IMR-90 (cell line): Measurements from ENCODE around the gene MYEF2. TPM values are rescaled to one million over a fixed set of nuclear protein-coding genes. Genes with fewer than 3 reads are reported as not detected.

Source experiments
- ATAC-seq: fragments of 200-7000 bp; cut with Tn5 transposase; 2 replicates; pipeline ENCODE4 v1.9.1; 2020; ENCODE audit warnings: low read depth, mild to moderate bottlenecking, moderate library complexity
- BruUV-seq: library from RNA; stranded (reverse); fragments of 400-500 nt; replicated peaks from 2 replicates; lab custom pipeline; 2021; lab: Mats Ljungman, UMichigan
- CTCF ChIA-PET: fragments of 300-600 bp; formaldehyde crosslinking; extraction: SDS; loops from one replicate; lab custom pipeline; 2021; ENCODE audit warnings: antibody characterized with exemption; lab: Yijun Ruan, JAX
- POLR2A ChIA-PET: fragments of 300-600 bp; sonication (Branson Sonifier 250); formaldehyde crosslinking; loops from one replicate; lab custom pipeline; 2022; ENCODE audit warnings: antibody characterized with exemption; ENCODE audit not compliant: unreplicated experiment; lab: Charles Lee
- DNase-seq: peaks from one replicate; pipeline ENCODE4 v3.0.0; 2013
- H2AFZ ChIP-seq: replicated peaks from 2 replicates; pipeline ENCODE3; 2013; ENCODE audit warnings: low read length, mild to moderate bottlenecking; ENCODE audit not compliant: poor library complexity
- H2AK5ac ChIP-seq: 2 replicates; pipeline ENCODE4 v1.6.1; 2013; ENCODE audit warnings: low read depth, low read length, inconsistent platforms
- H2AK9ac ChIP-seq: replicated peaks from 2 replicates; pipeline ENCODE3; 2013; ENCODE audit warnings: mild to moderate bottlenecking, low read depth, low read length, moderate library complexity; ENCODE audit not compliant: poor library complexity
- H2BK120ac ChIP-seq: 2 replicates; pipeline ENCODE4 v1.6.1; 2013; ENCODE audit warnings: low read depth, low read length, inconsistent platforms
- H2BK15ac ChIP-seq: 3 replicates; pipeline ENCODE4 v1.6.1; 2013; ENCODE audit warnings: low read depth, low read length, inconsistent platforms
- H2BK20ac ChIP-seq: 2 replicates; pipeline ENCODE4 v1.6.1; 2013; ENCODE audit warnings: low read depth, mild to moderate bottlenecking, inconsistent platforms, low read length, moderate library complexity
- H2BK5ac ChIP-seq: 2 replicates; pipeline ENCODE4 v1.6.1; 2013; ENCODE audit warnings: mild to moderate bottlenecking, low read depth, low read length, inconsistent platforms; ENCODE audit not compliant: poor library complexity, severe bottlenecking
- H3K14ac ChIP-seq: replicated peaks from 2 replicates; pipeline ENCODE4 v1.6.1; 2013; ENCODE audit warnings: low read depth, low read length, inconsistent platforms
- H3K18ac ChIP-seq: 2 replicates; pipeline ENCODE4 v1.6.1; 2013; ENCODE audit warnings: low read depth, low read length, control low read depth
- H3K23ac ChIP-seq: 2 replicates; pipeline ENCODE4 v1.6.1; 2013; ENCODE audit warnings: low read depth, low read length, inconsistent platforms
- H3K27ac ChIP-seq: 2 replicates; pipeline ENCODE4 v1.5.1; 2013; ENCODE audit warnings: mild to moderate bottlenecking, control low read depth, low read length; ENCODE audit not compliant: insufficient read depth
- H3K27me3 ChIP-seq: 2 replicates; pipeline ENCODE4 v1.6.1; 2013; ENCODE audit warnings: low read length; ENCODE audit not compliant: control insufficient read depth, insufficient read depth
- H3K36me3 ChIP-seq: 2 replicates; pipeline ENCODE4 v1.6.1; 2013; ENCODE audit warnings: low read length, mixed read lengths; ENCODE audit not compliant: control insufficient read depth, insufficient read depth
- H3K4ac ChIP-seq: 2 replicates; pipeline ENCODE4 v1.6.1; 2013; ENCODE audit warnings: low read depth, low read length, inconsistent platforms
- H3K4me1 ChIP-seq: 2 replicates; pipeline ENCODE4 v1.6.1; 2013; ENCODE audit warnings: low read length, mixed read lengths; ENCODE audit not compliant: control insufficient read depth, insufficient read depth
- H3K4me2 ChIP-seq: 2 replicates; pipeline ENCODE4 v1.6.1; 2013; ENCODE audit warnings: low read depth, mild to moderate bottlenecking, control low read depth, low read length, moderate library complexity
- H3K4me3 ChIP-seq: 2 replicates; pipeline ENCODE4 v1.5.1; 2013; ENCODE audit warnings: low read depth, mild to moderate bottlenecking, control low read depth, low read length, moderate library complexity; ENCODE audit not compliant: insufficient read depth
- H3K56ac ChIP-seq: 2 replicates; pipeline ENCODE4 v1.6.1; 2013; ENCODE audit warnings: low read length, inconsistent platforms; ENCODE audit not compliant: insufficient read depth; ENCODE audit errors: extremely low read depth
- H3K79me1 ChIP-seq, 2 experiments: 2 replicates each; pipeline ENCODE4 v1.6.1; 2013; ENCODE audit warnings: low read length in 2 of 2, inconsistent platforms in 1 of 2, low read depth in 1 of 2
- H3K9ac ChIP-seq: 2 replicates; pipeline ENCODE4 v1.6.1; 2013; ENCODE audit warnings: low read depth, low read length, control low read depth
- H3K9me1 ChIP-seq: 2 replicates; pipeline ENCODE4 v1.6.1; 2013; ENCODE audit warnings: low read length, inconsistent platforms; ENCODE audit not compliant: insufficient read depth
- H3K9me3 ChIP-seq: 2 replicates; pipeline ENCODE4 v1.6.1; 2013; ENCODE audit warnings: low read length; ENCODE audit not compliant: control insufficient read depth, insufficient read depth
- H4K20me1 ChIP-seq: 2 replicates; pipeline ENCODE4 v1.6.1; 2013; ENCODE audit warnings: low read length, inconsistent platforms; ENCODE audit not compliant: insufficient read depth
- H4K5ac ChIP-seq: 2 replicates; pipeline ENCODE4 v1.6.1; 2013; ENCODE audit warnings: mild to moderate bottlenecking, low read depth, low read length, control low read depth
- H4K8ac ChIP-seq, 2 experiments: 2 replicates each; pipeline ENCODE4 v1.6.1; 2013; ENCODE audit warnings: low read depth in 2 of 2, low read length in 2 of 2, control low read depth in 1 of 2, inconsistent platforms in 1 of 2
- H4K91ac ChIP-seq: 2 replicates; pipeline ENCODE4 v1.6.1; 2013; ENCODE audit warnings: low read depth, low read length, inconsistent platforms; ENCODE audit not compliant: insufficient read depth
- BHLHE40 ChIP-seq: fragments of 150-350 bp; IDR thresholded peaks from 2 replicates; pipeline ENCODE4 v1.6.1; 2016; ENCODE audit warnings: mild to moderate bottlenecking, low read depth, low read length
- CEBPB ChIP-seq: IDR thresholded peaks from 2 replicates; pipeline ENCODE4 v1.6.1; 2012; ENCODE audit warnings: low read depth, low read length, improper control_type of control experiment
- CHD1 ChIP-seq: IDR thresholded peaks from 2 replicates; pipeline ENCODE4 v1.6.1; 2012; ENCODE audit warnings: low read depth, low read length, improper control_type of control experiment
- FOS ChIP-seq: fragments of 150-350 bp; IDR thresholded peaks from 2 replicates; pipeline ENCODE4 v1.6.1; 2016; ENCODE audit warnings: low read depth, low read length
- MAFK ChIP-seq: IDR thresholded peaks from 2 replicates; pipeline ENCODE4 v1.6.1; 2012; ENCODE audit warnings: low read depth, low read length, improper control_type of control experiment
- MAZ ChIP-seq: IDR thresholded peaks from 2 replicates; pipeline ENCODE4 v1.6.1; 2012; ENCODE audit warnings: low read depth, mild to moderate bottlenecking, low read length, improper control_type of control experiment, moderate library complexity, borderline replicate concordance
- MXI1 ChIP-seq: IDR thresholded peaks from 2 replicates; pipeline ENCODE4 v1.6.1; 2012; ENCODE audit warnings: low read depth, mild to moderate bottlenecking, low read length, moderate library complexity, borderline replicate concordance
- NFE2L2 ChIP-seq: fragments of 150-350 bp; IDR thresholded peaks from 2 replicates; pipeline ENCODE4 v1.6.1; 2016; ENCODE audit warnings: low read depth, mild to moderate bottlenecking, low read length
- POLR2A ChIP-seq: IDR thresholded peaks from 2 replicates; pipeline ENCODE4 v1.6.1; 2012; ENCODE audit warnings: mild to moderate bottlenecking, low read depth, low read length
- RAD21 ChIP-seq: IDR thresholded peaks from 2 replicates; pipeline ENCODE4 v1.6.1; 2012; ENCODE audit warnings: low read length, improper control_type of control experiment
- RCOR1 ChIP-seq: IDR thresholded peaks from 2 replicates; pipeline ENCODE4 v1.6.1; 2012; ENCODE audit warnings: mild to moderate bottlenecking, low read length, improper control_type of control experiment; ENCODE audit not compliant: insufficient replicate concordance
- RFX5 ChIP-seq: IDR thresholded peaks from 2 replicates; pipeline ENCODE4 v1.8.0; 2012; ENCODE audit warnings: low read depth, mild to moderate bottlenecking, low read length, moderate library complexity
- SMC3 ChIP-seq: fragments of 150-350 bp; IDR thresholded peaks from 2 replicates; pipeline ENCODE4 v1.6.1; 2016; ENCODE audit warnings: low read depth, mild to moderate bottlenecking, antibody characterized with exemption, low read length, moderate library complexity
- dilution Hi-C: fragments of 300-500 bp; cut with HindIII; formaldehyde crosslinking; loops from one replicate; pipeline ENCODE4 v1.14.3; 2018; ENCODE audit warnings: low sequenced_read_pairs; ENCODE audit not compliant: unreplicated experiment
- in situ Hi-C: fragments of 300-500 bp; cut with MboI; formaldehyde crosslinking; loops from 3 replicates; pipeline ENCODE4 v1.14.3; 2019; ENCODE audit warnings: low sequenced_read_pairs, inconsistent platforms, mixed read lengths
- intact Hi-C: fragments of 100-400 bp; cut with micrococcal nuclease; formaldehyde crosslinking; loops from 2 replicates; pipeline ENCODE4 v1.10.0; 2022
- polyA plus RNA-seq, 3 experiments: library from polyadenylated mRNA; depleted of rRNA; stranded (reverse); fragments of >200 nt; gene quantifications; 2 replicates each; pipeline ENCODE4 v1.2.3, GENCODE V29; 2012; ENCODE audit warnings: low replicate concordance in 1 of 3
- total RNA-seq: library from RNA; depleted of rRNA; stranded (reverse); fragments of >200 nt; gene quantifications from 2 replicates; pipeline ENCODE4 v1.2.3, GENCODE V29; 2012
- TF ChIP-seq, protein P1 (sequence below): fragments of 150-350 bp; IDR thresholded peaks from 2 replicates; pipeline ENCODE4 v1.6.1; 2017; ENCODE audit warnings: mild to moderate bottlenecking, antibody characterized with exemption, low read length, low read depth
- TF ChIP-seq, protein P2 (sequence below): fragments of 150-350 bp; IDR thresholded peaks from 2 replicates; pipeline ENCODE4 v1.6.1; 2016; ENCODE audit warnings: low read depth, mild to moderate bottlenecking, low read length, moderate library complexity, borderline replicate concordance
- TF ChIP-seq, protein P3 (sequence below): conservative IDR thresholded peaks from 2 replicates; pipeline ENCODE4 v1.5.1; 2012; ENCODE audit warnings: mild to moderate bottlenecking, low read depth, low read length, improper control_type of control experiment

MYEF2 gene
- total and polyA plus RNA-seq, 2 of the 4 experiments (the other 2 are of a cell fraction), result 4.5 to 5.8 TPM

DNA sequence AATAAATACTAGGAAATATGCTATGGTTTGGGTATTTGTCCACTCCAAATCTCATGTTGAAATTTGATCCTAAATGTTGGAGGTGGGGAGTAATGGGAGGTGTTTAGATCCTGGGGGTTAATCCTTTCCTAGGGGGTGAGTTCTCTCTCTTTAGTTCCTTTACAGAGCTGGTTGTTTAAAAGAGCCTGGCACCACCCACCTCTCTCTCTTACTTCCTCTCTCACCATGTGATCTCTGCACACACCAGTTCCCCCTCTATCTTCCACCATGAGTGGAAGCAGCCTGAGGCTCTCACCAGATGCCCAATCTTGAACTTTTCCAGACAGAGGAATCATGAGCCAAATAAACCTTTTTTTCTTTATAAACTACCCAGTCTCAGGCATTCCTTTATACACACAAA, 46.8 kb downstream of the MYEF2 start:
- Histone ChIP-seq H3K9me3 (no peaks in the 10 kb centered on the region), H3K4ac (no peak overlapping the region), H2BK20ac (no peak overlapping the region), H3K79me1 (no peaks in the 10 kb centered on the region), H3K27me3 (no peaks in the 10 kb centered on the region; the same call in 1 of the 2 replicates), H3K4me3 (no peak overlapping the region), H3K18ac (no peak overlapping the region), H2AFZ (no peak overlapping the region), H4K20me1 (no peaks in the 10 kb centered on the region), H3K23ac (no peak overlapping the region), H3K56ac (no peak overlapping the region), H2BK120ac (no peak overlapping the region), H4K91ac (no peak overlapping the region), H2BK15ac (no peak overlapping the region), H2BK5ac (no peak overlapping the region), H3K9me1 (no peaks in the 10 kb centered on the region), H2AK5ac (no peak overlapping the region), H3K4me1 (no peaks in the 10 kb centered on the region), H2AK9ac (no peak overlapping the region), H3K36me3 (no peaks in the 10 kb centered on the region), H3K14ac (no peak overlapping the region), H3K9ac (no peak overlapping the region), H3K4me2 (no peak overlapping the region), H4K5ac (no peak overlapping the region), H3K27ac (no peak overlapping the region), H4K8ac (no peak overlapping the region)
- ATAC-seq, result no peak
- TF ChIP-seq RCOR1 (no peak), MXI1 (no peak), BHLHE40 (no peak), CHD1 (no peak), CEBPB (no peak), NFE2L2 (no peak), FOS (no peak), POLR2A (no peak), MAFK (no peak), RAD21 (no peak), MAZ (no peak), SMC3 (no peak), RFX5 (no peak)
- TF ChIP-seq, protein P1, sequence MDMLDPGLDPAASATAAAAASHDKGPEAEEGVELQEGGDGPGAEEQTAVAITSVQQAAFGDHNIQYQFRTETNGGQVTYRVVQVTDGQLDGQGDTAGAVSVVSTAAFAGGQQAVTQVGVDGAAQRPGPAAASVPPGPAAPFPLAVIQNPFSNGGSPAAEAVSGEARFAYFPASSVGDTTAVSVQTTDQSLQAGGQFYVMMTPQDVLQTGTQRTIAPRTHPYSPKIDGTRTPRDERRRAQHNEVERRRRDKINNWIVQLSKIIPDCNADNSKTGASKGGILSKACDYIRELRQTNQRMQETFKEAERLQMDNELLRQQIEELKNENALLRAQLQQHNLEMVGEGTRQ, result no peak
- TF ChIP-seq, protein P2, sequence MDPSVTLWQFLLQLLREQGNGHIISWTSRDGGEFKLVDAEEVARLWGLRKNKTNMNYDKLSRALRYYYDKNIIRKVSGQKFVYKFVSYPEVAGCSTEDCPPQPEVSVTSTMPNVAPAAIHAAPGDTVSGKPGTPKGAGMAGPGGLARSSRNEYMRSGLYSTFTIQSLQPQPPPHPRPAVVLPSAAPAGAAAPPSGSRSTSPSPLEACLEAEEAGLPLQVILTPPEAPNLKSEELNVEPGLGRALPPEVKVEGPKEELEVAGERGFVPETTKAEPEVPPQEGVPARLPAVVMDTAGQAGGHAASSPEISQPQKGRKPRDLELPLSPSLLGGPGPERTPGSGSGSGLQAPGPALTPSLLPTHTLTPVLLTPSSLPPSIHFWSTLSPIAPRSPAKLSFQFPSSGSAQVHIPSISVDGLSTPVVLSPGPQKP, result no peak
- TF ChIP-seq, protein P3, sequence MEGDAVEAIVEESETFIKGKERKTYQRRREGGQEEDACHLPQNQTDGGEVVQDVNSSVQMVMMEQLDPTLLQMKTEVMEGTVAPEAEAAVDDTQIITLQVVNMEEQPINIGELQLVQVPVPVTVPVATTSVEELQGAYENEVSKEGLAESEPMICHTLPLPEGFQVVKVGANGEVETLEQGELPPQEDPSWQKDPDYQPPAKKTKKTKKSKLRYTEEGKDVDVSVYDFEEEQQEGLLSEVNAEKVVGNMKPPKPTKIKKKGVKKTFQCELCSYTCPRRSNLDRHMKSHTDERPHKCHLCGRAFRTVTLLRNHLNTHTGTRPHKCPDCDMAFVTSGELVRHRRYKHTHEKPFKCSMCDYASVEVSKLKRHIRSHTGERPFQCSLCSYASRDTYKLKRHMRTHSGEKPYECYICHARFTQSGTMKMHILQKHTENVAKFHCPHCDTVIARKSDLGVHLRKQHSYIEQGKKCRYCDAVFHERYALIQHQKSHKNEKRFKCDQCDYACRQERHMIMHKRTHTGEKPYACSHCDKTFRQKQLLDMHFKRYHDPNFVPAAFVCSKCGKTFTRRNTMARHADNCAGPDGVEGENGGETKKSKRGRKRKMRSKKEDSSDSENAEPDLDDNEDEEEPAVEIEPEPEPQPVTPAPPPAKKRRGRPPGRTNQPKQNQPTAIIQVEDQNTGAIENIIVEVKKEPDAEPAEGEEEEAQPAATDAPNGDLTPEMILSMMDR, result no peak
- intact Hi-C loops, result no loop called here
- CTCF ChIA-PET, result no interaction called here
- dilution Hi-C loops, result no loop called here
- BruUV-seq, result no TSS peak
- in situ Hi-C loops, result no loop called here
- POLR2A ChIA-PET, result no interaction called here
- no peak for DNase-seq
